Loucy (cell line): ENCODE data around the gene FGFR3.

Source experiments
- EZH2phosphoT487 ChIP-seq: fragments of 200-600 bp; IDR thresholded peaks from 2 replicates; pipeline ENCODE4 v1.6.1; 2018; ENCODE audit warnings: antibody characterized with exemption, mild to moderate bottlenecking, moderate library complexity, borderline replicate concordance
- TF ChIP-seq, protein P1 (sequence below): fragments of 200-600 bp; sonication (generic); conservative IDR thresholded peaks from 2 replicates; pipeline ENCODE4 v1.5.1; 2014; ENCODE audit warnings: mild to moderate bottlenecking, antibody characterized with exemption, low read length

DNA sequence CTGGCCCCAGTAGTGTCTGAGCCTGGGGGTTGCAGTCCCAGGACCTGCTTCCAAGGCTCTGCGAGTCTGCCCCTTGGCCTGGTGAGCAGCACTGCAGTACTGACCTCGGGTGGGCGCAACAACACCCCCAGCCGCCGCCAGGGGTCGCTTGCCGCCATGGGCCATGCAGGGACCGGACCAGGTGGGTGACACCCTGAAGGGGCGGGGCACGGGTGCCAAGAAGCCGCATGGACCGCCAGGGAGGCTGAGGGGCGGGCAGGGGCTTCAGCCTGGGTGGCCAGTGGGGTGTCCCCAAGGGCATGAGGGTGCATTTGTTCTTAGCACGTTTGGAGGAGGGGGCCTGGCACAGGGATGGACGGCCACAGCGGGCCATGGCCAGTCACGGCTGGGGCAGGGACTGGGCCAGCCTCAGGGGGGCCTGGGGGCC, 46.8 kb upstream of the FGFR3 start:
- TF ChIP-seq, protein P1, sequence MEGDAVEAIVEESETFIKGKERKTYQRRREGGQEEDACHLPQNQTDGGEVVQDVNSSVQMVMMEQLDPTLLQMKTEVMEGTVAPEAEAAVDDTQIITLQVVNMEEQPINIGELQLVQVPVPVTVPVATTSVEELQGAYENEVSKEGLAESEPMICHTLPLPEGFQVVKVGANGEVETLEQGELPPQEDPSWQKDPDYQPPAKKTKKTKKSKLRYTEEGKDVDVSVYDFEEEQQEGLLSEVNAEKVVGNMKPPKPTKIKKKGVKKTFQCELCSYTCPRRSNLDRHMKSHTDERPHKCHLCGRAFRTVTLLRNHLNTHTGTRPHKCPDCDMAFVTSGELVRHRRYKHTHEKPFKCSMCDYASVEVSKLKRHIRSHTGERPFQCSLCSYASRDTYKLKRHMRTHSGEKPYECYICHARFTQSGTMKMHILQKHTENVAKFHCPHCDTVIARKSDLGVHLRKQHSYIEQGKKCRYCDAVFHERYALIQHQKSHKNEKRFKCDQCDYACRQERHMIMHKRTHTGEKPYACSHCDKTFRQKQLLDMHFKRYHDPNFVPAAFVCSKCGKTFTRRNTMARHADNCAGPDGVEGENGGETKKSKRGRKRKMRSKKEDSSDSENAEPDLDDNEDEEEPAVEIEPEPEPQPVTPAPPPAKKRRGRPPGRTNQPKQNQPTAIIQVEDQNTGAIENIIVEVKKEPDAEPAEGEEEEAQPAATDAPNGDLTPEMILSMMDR = peak; percentile 85
- TF ChIP-seq EZH2phosphoT487 = no peak
